NCI-H1694 treated with DMSO at 0.1 percent for 48 hours (cell line): ENCODE results near the gene ADAMTSL1.

Experiments used
- DNase-seq: peaks from one replicate; lab custom pipeline; 2025; lab: John Stamatoyannopoulos, UW

The ADAMTSL1 gene

GRCh38 chr9:18501949-18502348 lies 28.0 kb downstream of the ADAMTSL1 start:
- DNase-seq = no peak

GRCh38 chr9:18502546-18502945 lies 28.6 kb downstream of the ADAMTSL1 start:
- DNase-seq = no peak

DNA sequence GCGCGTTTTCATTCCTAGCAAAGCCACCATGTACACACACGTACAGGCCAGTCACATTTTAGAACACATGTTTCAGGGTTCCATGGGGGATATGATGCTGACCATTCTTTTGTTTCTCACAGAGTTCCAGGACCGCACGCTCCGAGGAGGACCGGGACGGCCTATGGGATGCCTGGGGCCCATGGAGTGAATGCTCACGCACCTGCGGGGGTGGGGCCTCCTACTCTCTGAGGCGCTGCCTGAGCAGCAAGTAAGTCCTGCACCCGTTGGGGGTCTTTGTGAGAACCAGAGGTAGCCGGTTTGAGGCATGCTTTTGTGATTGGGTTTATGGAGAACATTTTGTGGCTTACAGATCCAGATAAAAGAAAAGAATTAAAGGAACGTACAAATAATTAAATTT lies 30.8 kb downstream of the ADAMTSL1 start:
- no peak for DNase-seq

GRCh38 chr9:18507151-18507550 lies 33.2 kb downstream of the ADAMTSL1 start:
- no peak for DNase-seq

DNA sequence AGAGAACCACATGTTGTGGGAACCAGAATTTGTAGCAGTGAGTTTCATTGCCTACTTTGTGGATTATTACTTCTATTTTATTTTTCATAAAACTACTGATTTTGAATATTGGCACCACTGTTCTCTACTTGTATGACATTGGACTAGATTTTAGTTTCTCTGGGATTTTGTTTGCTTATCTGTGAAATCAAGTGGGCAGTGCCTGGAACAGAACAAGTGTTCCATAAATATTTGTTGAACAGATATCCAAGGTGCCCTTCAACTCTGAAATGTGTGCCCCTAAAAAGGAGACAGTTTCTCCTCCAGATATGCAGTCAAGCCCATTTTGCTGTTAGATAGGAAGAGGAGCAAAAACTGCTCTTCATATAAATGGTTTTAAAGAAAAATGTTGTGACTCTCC lies 42.6 kb downstream of the ADAMTSL1 start:
- DNase-seq = no peak

GRCh38 chr9:18516965-18517364 lies 43.0 kb downstream of the ADAMTSL1 start:
- DNase-seq = no peak

DNA sequence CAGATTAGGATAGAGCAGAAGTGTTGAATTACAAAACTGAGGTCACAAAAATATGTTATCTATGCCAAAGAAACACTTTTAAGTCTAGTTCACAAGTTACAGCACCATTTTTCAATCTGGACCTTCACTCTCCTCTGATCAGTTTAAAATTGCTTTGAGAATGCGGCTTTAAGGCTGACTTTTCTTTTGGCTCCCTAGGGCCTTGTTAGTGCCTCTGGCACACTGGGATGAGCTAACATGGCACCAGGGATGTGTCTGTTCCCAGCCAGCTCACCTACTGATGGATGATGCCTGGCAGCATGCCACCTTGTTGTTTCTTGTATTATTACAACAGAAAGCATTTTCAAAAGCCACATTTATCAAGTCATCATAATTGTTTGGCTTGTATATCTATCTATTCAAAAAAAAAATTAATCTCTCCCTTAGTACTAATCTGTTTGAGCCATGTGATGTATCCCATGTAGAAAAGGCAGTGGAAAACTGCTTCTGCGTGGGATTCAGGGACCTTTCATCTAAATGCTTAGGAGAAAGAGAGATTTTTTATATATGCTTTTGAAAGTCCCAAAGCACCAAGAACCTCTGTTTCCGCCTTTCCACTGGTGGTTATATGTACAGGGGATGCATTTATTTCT lies 46.6 kb downstream of the ADAMTSL1 start:
- DNase-seq = no peak

GRCh38 chr9:18526685-18527084 lies 52.7 kb downstream of the ADAMTSL1 start:
- no peak for DNase-seq

- DNase-seq = no peak
Observed at GRCh38 chr9:18531136-18532065, 57.4 kb downstream of the ADAMTSL1 start.

GRCh38 chr9:18534611-18535010 lies 60.7 kb downstream of the ADAMTSL1 start:
- DNase-seq = no peak

- DNase-seq = no peak
Observed at GRCh38 chr9:18536554-18536953, 62.6 kb downstream of the ADAMTSL1 start.

DNA sequence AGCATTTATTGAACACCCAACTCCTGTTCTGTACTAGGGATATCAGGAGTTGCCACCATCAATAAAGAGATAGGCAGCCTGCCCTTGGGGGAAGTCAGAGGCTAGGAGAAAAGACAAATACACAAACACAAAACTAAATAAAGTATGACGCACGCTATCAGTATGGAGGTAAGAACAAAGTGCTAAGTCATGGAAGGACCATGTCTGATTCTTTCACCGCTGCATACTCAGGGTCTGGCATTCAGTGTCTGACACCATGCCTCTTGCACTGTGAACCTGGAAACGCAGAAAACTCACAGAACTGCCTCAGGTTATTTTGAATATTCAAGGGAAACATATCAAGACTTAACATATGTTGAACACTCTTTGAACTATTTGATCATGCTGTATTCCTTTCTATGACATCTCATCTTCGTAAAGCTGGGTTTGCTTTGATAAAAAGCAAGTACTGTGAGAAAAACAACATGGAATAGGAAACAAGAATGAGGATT lies 65.3 kb downstream of the ADAMTSL1 start:
- no peak for DNase-seq

- no peak for DNase-seq
Observed at GRCh38 chr9:18542837-18543405, 69.0 kb downstream of the ADAMTSL1 start.

GRCh38 chr9:18543406-18544192 lies 69.6 kb downstream of the ADAMTSL1 start:
- no peak for DNase-seq

DNA sequence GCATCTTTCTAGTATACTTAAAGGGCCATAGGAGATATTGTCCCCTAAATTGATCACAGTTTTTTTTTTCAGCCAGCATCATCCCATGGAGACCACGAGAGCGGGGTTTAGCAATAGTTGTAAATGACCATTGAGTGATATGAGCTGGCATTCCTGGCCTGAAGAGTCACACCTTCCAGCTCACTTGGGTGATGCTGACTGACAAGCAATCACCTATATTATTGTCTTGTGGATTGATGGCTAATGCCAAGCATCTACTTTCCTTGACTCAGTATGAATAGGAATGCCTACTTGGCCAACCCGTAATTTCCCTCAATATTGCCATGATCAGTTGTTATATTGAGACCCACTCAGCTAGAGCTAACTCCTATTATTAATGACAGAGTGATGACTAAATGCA lies 70.5 kb downstream of the ADAMTSL1 start:
- DNase-seq = no peak

DNA sequence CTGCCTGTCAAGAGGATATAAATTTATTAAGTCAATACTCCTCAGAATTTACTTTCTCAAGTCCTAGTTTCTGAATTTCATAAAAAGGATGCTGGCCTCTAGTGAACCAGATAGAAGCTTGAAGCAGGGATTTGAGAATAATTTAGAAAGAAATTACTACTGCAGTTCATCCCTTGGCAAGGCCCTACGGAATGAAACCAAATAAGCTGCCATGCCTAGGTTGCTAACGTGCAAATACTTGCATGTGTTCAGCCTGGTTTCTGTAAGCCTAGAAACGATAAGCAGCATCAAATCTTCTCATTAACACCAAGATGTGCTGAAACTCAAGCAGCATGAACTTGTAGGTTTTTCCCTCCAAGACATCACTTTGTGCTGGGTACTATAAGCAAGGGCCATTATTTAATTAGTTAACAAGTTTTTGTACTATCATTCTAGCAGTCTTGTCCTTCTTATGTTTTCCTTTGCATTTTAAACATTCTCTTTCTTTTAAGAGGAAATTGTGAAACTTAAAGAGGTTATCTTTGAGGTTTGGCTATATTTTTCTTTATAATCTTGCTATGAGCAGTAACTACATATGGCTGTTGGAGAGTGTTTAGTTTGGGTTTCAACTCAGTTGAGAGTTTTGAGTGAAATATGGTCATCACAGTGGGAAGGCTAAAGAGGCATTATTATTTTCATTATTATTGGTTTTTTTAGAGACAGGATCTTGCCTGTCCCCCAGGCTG lies 71.8 kb downstream of the ADAMTSL1 start:
- no peak for DNase-seq

GRCh38 chr9:18548456-18548855 lies 74.5 kb downstream of the ADAMTSL1 start:
- DNase-seq = no peak

DNA sequence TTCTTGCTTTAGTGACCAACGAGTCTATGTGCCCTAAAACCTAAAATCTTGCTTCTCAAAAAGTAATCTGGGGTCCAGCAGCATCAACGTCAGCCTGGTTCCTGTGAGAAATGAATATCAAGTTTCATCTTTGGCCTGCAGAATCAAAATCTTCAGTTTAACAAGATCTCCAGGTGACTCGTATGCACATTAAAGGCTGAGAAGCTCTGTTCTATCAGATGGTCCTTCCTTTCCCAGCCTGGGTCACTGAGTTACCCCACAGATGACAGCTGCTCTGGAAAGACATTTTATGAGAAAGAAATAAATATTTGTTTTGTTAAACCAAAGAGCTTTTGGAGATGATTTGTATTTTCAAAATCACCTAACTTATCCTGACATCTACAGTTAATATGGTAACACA lies 75.8 kb downstream of the ADAMTSL1 start:
- DNase-seq = no peak

- DNase-seq = no peak
Observed at GRCh38 chr9:18550286-18550685, 76.3 kb downstream of the ADAMTSL1 start.

GRCh38 chr9:18554244-18554643 lies 80.3 kb downstream of the ADAMTSL1 start:
- DNase-seq = no peak

- no peak for DNase-seq
Observed at GRCh38 chr9:18555105-18555883, 81.3 kb downstream of the ADAMTSL1 start.
